Peyer's patch (tissue), 4 donors: Measurements from ENCODE around the gene ARHGEF2.

Experiments used
- POLR2A ChIP-seq, 2 donors: fragments of 450-650 bp; IDR thresholded peaks; one replicate each; pipeline ENCODE4 v1.5.1; 2017; ENCODE audit warnings: antibody characterized with exemption in 2 of 2, mild to moderate bottlenecking in 2 of 2, moderate library complexity in 2 of 2
- TF ChIP-seq, protein P1 (sequence below), 6 experiments: fragments of 450-650 bp in 4 of 6; fragments of 200-600 bp in 2 of 6; sonication (generic) in 1 of 6; IDR thresholded peaks; one replicate each; pipeline ENCODE4 v1.5.1; 2017 to 2019; ENCODE audit warnings: antibody characterized with exemption in 6 of 6, mild to moderate bottlenecking in 3 of 6, moderate library complexity in 1 of 6

DNA sequence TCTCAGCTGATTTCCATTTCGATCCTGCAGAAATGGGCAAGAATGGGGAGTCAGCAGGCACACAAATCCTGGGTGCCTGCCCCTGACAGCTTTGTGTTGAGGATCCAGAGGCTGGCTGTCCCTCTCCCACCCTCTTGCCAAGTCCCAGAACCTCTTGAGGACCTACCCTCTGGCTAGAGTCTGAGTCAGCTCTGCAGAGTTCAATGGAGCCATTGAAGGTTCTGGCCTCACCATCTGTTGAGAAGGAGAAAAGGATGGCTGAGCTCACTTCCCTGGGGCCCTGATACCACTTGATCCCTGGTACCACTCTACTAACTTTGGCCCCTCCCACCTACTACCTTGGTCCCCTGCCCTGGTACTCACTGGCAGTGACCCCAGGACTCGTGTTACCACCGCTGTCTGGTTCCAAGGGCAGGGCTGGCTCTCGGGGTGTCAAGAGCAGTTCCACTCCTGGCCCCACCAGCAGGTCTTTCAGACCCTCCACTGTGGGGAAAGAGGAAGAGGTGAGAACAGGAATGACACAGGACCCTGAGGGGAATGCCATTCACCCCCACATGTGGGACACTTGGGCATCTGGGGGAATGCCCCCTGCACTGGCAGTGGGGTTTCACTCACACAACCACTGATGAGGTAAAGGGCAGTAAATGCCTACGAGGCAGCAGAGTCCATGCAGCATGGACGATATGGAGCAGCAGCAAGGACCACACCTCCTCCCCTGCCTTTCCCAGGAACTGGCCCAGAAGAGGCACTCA is 26.4 kb downstream of the ARHGEF2 start:
- TF ChIP-seq, protein P1, sequence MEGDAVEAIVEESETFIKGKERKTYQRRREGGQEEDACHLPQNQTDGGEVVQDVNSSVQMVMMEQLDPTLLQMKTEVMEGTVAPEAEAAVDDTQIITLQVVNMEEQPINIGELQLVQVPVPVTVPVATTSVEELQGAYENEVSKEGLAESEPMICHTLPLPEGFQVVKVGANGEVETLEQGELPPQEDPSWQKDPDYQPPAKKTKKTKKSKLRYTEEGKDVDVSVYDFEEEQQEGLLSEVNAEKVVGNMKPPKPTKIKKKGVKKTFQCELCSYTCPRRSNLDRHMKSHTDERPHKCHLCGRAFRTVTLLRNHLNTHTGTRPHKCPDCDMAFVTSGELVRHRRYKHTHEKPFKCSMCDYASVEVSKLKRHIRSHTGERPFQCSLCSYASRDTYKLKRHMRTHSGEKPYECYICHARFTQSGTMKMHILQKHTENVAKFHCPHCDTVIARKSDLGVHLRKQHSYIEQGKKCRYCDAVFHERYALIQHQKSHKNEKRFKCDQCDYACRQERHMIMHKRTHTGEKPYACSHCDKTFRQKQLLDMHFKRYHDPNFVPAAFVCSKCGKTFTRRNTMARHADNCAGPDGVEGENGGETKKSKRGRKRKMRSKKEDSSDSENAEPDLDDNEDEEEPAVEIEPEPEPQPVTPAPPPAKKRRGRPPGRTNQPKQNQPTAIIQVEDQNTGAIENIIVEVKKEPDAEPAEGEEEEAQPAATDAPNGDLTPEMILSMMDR (IDR thresholded peaks at IDR 0.05), result no peak
- no peak for TF ChIP-seq POLR2A (IDR thresholded peaks at IDR 0.05)
